DOHH2 (cell line): Measurements from ENCODE around the gene SLC12A7.

Experiments
- CTCF ChIP-seq: fragments of 200-600 bp; sonication (generic); IDR thresholded peaks from one replicate; pipeline ENCODE4 v1.5.1; 2014; ENCODE audit warnings: antibody characterized with exemption, mild to moderate bottlenecking, low read depth, low read length; ENCODE audit not compliant: poor library complexity, severe bottlenecking
- EZH2phosphoT487 ChIP-seq: fragments of 200-600 bp; sonication (generic); IDR thresholded peaks from 2 replicates; pipeline ENCODE4 v1.6.1; 2017; ENCODE audit warnings: borderline replicate concordance, mild to moderate bottlenecking, antibody characterized with exemption, low read length, moderate library complexity, mixed read lengths

GRCh38 chr5:1039706-1040260 is 72.1 kb downstream of the SLC12A7 start:
- no peak for TF ChIP-seq CTCF
- no peak for TF ChIP-seq EZH2phosphoT487
